Measurements from ENCODE around the gene GALNT17.

Gene GALNT17

DNA sequence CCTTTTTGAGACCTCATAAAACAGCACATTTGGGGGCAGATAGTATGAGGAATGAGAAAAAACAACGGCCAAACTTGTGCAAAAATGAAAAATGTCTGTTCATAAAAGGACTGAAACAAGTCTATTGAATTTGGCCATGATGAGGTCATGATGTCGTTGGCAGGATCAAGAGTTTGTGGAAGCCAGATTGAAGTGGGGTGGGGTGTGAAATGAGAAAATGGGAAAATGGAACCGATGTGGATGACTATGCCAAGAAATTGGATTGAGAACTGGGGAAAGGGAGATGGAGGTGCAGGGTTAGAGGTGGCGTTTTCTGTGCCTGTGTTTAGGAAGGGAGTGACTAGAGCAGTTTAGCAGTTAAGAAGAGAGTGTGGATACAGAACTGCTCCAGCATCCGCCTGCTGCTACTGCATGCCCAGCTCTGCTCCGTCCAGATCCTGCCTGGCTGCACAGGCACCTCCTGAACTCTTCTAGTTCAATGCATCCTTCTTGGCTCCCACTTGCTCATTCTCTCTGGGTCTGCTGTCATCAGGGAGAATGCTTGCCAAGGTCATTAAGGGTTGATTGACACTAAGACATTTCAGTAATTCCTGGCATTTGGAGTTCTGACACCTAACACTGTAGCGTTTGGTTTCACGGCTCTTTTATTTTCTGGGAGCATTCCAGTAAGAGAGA, 111.9 kb downstream of the GALNT17 start:
- H4K20me1 ChIP-seq (ENCODE audit: insufficient read depth, low read length, poor library complexity, severe bottlenecking), result no peaks in the 10 kb centered on the region
- peaks cover 9% of the 10 kb centered on the region; the same call in 1 of the 2 replicates for H3K9me3 ChIP-seq (ENCODE audit: insufficient read depth, low read depth, low read length)
- no peaks in the 10 kb centered on the region for H3F3A ChIP-seq (ENCODE audit: low read depth)
- no peak overlapping the region for H3K4me3 ChIP-seq (ENCODE audit: low read length, poor library complexity, severe bottlenecking)
- H3K79me2 ChIP-seq (ENCODE audit: insufficient read depth, low read length), result no peaks in the 10 kb centered on the region
- no peak overlapping the region for H3K9ac ChIP-seq (ENCODE audit: low read depth, low read length, poor library complexity, severe bottlenecking)
- no peak overlapping the region for H3K4me2 ChIP-seq (ENCODE audit: low read depth, low read length, poor library complexity, severe bottlenecking)
- no peak for TF ChIP-seq EZH2phosphoT487 (IDR thresholded peaks at IDR 0.05; ENCODE audit: borderline replicate concordance)
- TF ChIP-seq, protein P1, sequence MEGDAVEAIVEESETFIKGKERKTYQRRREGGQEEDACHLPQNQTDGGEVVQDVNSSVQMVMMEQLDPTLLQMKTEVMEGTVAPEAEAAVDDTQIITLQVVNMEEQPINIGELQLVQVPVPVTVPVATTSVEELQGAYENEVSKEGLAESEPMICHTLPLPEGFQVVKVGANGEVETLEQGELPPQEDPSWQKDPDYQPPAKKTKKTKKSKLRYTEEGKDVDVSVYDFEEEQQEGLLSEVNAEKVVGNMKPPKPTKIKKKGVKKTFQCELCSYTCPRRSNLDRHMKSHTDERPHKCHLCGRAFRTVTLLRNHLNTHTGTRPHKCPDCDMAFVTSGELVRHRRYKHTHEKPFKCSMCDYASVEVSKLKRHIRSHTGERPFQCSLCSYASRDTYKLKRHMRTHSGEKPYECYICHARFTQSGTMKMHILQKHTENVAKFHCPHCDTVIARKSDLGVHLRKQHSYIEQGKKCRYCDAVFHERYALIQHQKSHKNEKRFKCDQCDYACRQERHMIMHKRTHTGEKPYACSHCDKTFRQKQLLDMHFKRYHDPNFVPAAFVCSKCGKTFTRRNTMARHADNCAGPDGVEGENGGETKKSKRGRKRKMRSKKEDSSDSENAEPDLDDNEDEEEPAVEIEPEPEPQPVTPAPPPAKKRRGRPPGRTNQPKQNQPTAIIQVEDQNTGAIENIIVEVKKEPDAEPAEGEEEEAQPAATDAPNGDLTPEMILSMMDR (conservative IDR thresholded peaks at IDR 0.05; ENCODE audit: low read length), result no peak
- no peaks in the 10 kb centered on the region for H3K4me1 ChIP-seq (ENCODE audit: insufficient read depth, low read length, poor library complexity, severe bottlenecking)
- H2AFZ ChIP-seq (ENCODE audit: low read length), result no peak overlapping the region
- no peaks in the 10 kb centered on the region for H3K27me3 ChIP-seq (ENCODE audit: insufficient read depth, low read length, poor library complexity, severe bottlenecking)
- H3K9me2 ChIP-seq (replicated peaks; ENCODE audit: low read depth, low read length), result no peaks in the 10 kb centered on the region
- H3K36me3 ChIP-seq (ENCODE audit: insufficient read depth, low read length), result no peaks in the 10 kb centered on the region

DNA sequence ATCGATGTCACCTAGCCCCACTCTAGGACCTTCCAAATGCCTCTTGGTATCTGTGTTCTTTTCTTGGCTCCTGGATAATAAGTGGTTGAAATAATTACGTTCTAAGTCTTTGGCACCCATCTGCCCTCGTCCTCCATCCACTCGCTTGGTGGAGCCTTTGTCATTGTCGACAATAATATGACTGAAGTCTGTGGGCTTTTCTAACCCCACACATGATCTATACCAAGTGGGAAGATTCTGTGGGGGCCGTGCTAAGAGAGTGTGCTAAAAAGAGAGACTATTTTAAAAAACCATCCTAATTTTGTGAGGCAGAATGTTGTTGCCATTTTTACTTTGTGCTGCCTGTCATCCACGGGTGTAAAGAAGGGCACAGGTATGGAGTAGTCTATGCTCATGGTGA, 113.1 kb downstream of the GALNT17 start:
- H4K20me1 ChIP-seq (ENCODE audit: insufficient read depth, low read length, poor library complexity, severe bottlenecking), result no peaks in the 10 kb centered on the region
- no peak overlapping the region for H3K4me2 ChIP-seq (ENCODE audit: low read depth, low read length, poor library complexity, severe bottlenecking)
- no peaks in the 10 kb centered on the region for H3K79me2 ChIP-seq (ENCODE audit: insufficient read depth, low read length)
- H3K4me3 ChIP-seq (ENCODE audit: low read length, poor library complexity, severe bottlenecking), result no peak overlapping the region
- H3K4me1 ChIP-seq (ENCODE audit: insufficient read depth, low read length, poor library complexity, severe bottlenecking), result no peaks in the 10 kb centered on the region
- H3K9me3 ChIP-seq (ENCODE audit: insufficient read depth, low read depth, low read length), result peaks cover 6% of the 10 kb centered on the region; the same call in 1 of the 2 replicates
- TF ChIP-seq, protein P1 (conservative IDR thresholded peaks at IDR 0.05; ENCODE audit: low read length), result no peak
- TF ChIP-seq EZH2phosphoT487 (IDR thresholded peaks at IDR 0.05; ENCODE audit: borderline replicate concordance), result no peak
- no peaks in the 10 kb centered on the region for H3K27me3 ChIP-seq (ENCODE audit: insufficient read depth, low read length, poor library complexity, severe bottlenecking)
- no peaks in the 10 kb centered on the region for H3F3A ChIP-seq (ENCODE audit: low read depth)
- no peak overlapping the region for H3K9ac ChIP-seq (ENCODE audit: low read depth, low read length, poor library complexity, severe bottlenecking)
- H3K9me2 ChIP-seq (replicated peaks; ENCODE audit: low read depth, low read length), result no peaks in the 10 kb centered on the region
- no peaks in the 10 kb centered on the region for H3K36me3 ChIP-seq (ENCODE audit: insufficient read depth, low read length)
- H2AFZ ChIP-seq (ENCODE audit: low read length), result no peak overlapping the region

DNA sequence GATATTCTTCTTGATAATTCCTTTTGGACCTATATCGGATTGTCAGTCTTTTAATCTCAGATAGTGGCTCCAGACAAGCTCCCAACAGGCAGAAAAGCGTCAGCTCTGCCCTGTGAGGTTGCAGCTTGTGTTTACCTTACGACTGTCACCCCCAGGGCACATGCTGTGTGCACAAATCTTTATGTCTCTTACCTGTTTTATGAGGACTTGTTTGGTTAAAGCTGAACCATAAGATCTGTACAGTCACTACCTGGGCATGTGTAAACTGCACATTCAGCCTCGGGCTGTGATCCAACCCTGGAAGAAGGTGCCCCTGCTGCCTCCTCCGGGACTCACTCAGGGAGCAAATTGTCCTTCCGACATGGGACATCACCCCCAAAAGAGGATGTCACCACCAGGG, 119.8 kb downstream of the GALNT17 start:
- no peaks in the 10 kb centered on the region for H3K4me1 ChIP-seq (ENCODE audit: insufficient read depth, low read length, poor library complexity, severe bottlenecking)
- H3K4me2 ChIP-seq (ENCODE audit: low read depth, low read length, poor library complexity, severe bottlenecking), result no peak overlapping the region
- no peaks in the 10 kb centered on the region for H3K9me2 ChIP-seq (replicated peaks; ENCODE audit: low read depth, low read length)
- no peak overlapping the region for H2AFZ ChIP-seq (ENCODE audit: low read length)
- no peaks in the 10 kb centered on the region for H3K9me3 ChIP-seq (ENCODE audit: insufficient read depth, low read depth, low read length)
- no peaks in the 10 kb centered on the region for H3K79me2 ChIP-seq (ENCODE audit: insufficient read depth, low read length)
- no peaks in the 10 kb centered on the region for H3K36me3 ChIP-seq (ENCODE audit: insufficient read depth, low read length)
- no peaks in the 10 kb centered on the region for H4K20me1 ChIP-seq (ENCODE audit: insufficient read depth, low read length, poor library complexity, severe bottlenecking)
- H3F3A ChIP-seq (ENCODE audit: low read depth), result no peaks in the 10 kb centered on the region
- H3K9ac ChIP-seq (ENCODE audit: low read depth, low read length, poor library complexity, severe bottlenecking), result no peak overlapping the region
- no peaks in the 10 kb centered on the region for H3K27me3 ChIP-seq (ENCODE audit: insufficient read depth, low read length, poor library complexity, severe bottlenecking)
- TF ChIP-seq, protein P1 (conservative IDR thresholded peaks at IDR 0.05; ENCODE audit: low read length), result no peak
- TF ChIP-seq EZH2phosphoT487 (IDR thresholded peaks at IDR 0.05; ENCODE audit: borderline replicate concordance), result no peak
- H3K4me3 ChIP-seq (ENCODE audit: low read length, poor library complexity, severe bottlenecking), result no peak overlapping the region

All from Loucy (cell line).